ENCODE results near the gene ZSCAN12.
"Not testable (repeated sequence)": the region's sequence is repeated elsewhere in the genome, so short reads cannot be mapped to it uniquely, and the experiment has no call there.

ZSCAN12 gene

GRCh38 chr6:28393912-28394662, 5.5 kb downstream of the ZSCAN12 start:
- peak in 1 of 2 experiments; percentile 26 for DNase-seq

- no peak for DNase-seq
Measured at GRCh38 chr6:28390688-28391087, 8.9 kb downstream of the ZSCAN12 start.

- no peak for DNase-seq
Measured at GRCh38 chr6:28384143-28384533, 15.4 kb downstream of the ZSCAN12 start.

GRCh38 chr6:28383235-28384142, 16.1 kb downstream of the ZSCAN12 start:
- DNase-seq: peak; percentile 89 to 95

GRCh38 chr6:28380381-28380780, 19.2 kb downstream of the ZSCAN12 start:
- no peak for DNase-seq

- no peak for DNase-seq
Measured at GRCh38 chr6:28378644-28379043, 20.9 kb downstream of the ZSCAN12 start.

- no peak for DNase-seq
Measured at GRCh38 chr6:28377879-28378278, 21.7 kb downstream of the ZSCAN12 start.

GRCh38 chr6:28373925-28374324, 25.6 kb downstream of the ZSCAN12 start:
- DNase-seq: no peak

- DNase-seq: no peak
Measured at GRCh38 chr6:28371706-28372451, 27.7 kb downstream of the ZSCAN12 start.

GRCh38 chr6:28371280-28371679, 28.3 kb downstream of the ZSCAN12 start:
- DNase-seq: no peak

GRCh38 chr6:28370440-28370839, 29.1 kb downstream of the ZSCAN12 start:
- no peak for DNase-seq

- no peak for DNase-seq
Measured at GRCh38 chr6:28369463-28369862, 30.1 kb downstream of the ZSCAN12 start.

- no peak for DNase-seq
Measured at GRCh38 chr6:28368522-28368921, 31.0 kb downstream of the ZSCAN12 start.

GRCh38 chr6:28365590-28365989, 34.0 kb downstream of the ZSCAN12 start:
- not testable (repeated sequence) for DNase-seq

GRCh38 chr6:28360961-28361360, 38.6 kb downstream of the ZSCAN12 start:
- no peak for DNase-seq

- not testable (repeated sequence) for DNase-seq
Measured at GRCh38 chr6:28359562-28359961, 40.0 kb downstream of the ZSCAN12 start.

GRCh38 chr6:28357036-28357435, 42.5 kb downstream of the ZSCAN12 start:
- no peak for DNase-seq

GRCh38 chr6:28356666-28357020, 42.9 kb downstream of the ZSCAN12 start:
- no peak for DNase-seq

- DNase-seq: peak; percentile 38 to 88
Measured at GRCh38 chr6:28355743-28356665, 43.5 kb downstream of the ZSCAN12 start.

- no peak for DNase-seq
Measured at GRCh38 chr6:28354688-28355554, 44.6 kb downstream of the ZSCAN12 start.
